Psoas muscle (tissue), 8 donors: ENCODE results near the gene UTS2B. TPM values are rescaled to one million over a fixed set of nuclear protein-coding genes. Genes with fewer than 3 reads are reported as not detected.

ENCODE experiments used
- ATAC-seq, 4 donors: fragments of 200-7000 bp; cut with Tn5 transposase; one replicate each; pipeline ENCODE4 v1.9.1; 2020; ENCODE audit warnings: moderate library complexity in 3 of 4, mild to moderate bottlenecking in 2 of 4
- DNase-seq, 2 donors: peaks; one replicate each; pipeline ENCODE4 v3.0.0-alpha.2; 2020
- H3K27ac ChIP-seq: fragments of 200-600 bp; one replicate; pipeline ENCODE4 v1.8.0; 2022
- H3K27me3 ChIP-seq, 3 donors: fragments of 200-600 bp in 1 of 3; one replicate each; pipeline versions ENCODE4 v1.6.1 to v1.8.0; 2013 to 2022; ENCODE audit warnings: low read length in 2 of 3, mild to moderate bottlenecking in 2 of 3, moderate library complexity in 1 of 3; ENCODE audit not compliant: insufficient read depth in 3 of 3
- H3K36me3 ChIP-seq, 2 donors: fragments of 200-600 bp in 1 of 2; one replicate each; pipeline versions ENCODE4 v1.6.1 to v1.8.0; 2013 to 2022; ENCODE audit warnings: low read depth in 1 of 2, mild to moderate bottlenecking in 1 of 2, moderate library complexity in 1 of 2; ENCODE audit not compliant: insufficient read depth in 1 of 2
- H3K4me1 ChIP-seq: fragments of 200-600 bp; one replicate; pipeline ENCODE4 v1.8.0; 2022
- H3K4me3 ChIP-seq: fragments of 200-600 bp; one replicate; pipeline ENCODE4 v1.8.0; 2022; ENCODE audit warnings: mild to moderate bottlenecking
- H3K9me3 ChIP-seq: fragments of 200-600 bp; one replicate; pipeline ENCODE4 v1.8.0; 2022
- WGBS, 3 donors: extraction: QIAGEN DNeasy Blood & Tissue Kit; methylation state at CpG; one replicate each; pipeline versions ENCODE4 v1.1.6 to v1.1.7; 2013; 5-methylcytosine and 5-hydroxymethylcytosine counted together
- intact Hi-C, 2 donors: fragments of 100-400 bp; cut with DNase I; formaldehyde crosslinking; loops; one replicate each; pipeline versions ENCODE4 v1.11.0 to v1.14.2; 2022
- polyA plus RNA-seq, 3 donors: library from polyadenylated mRNA; stranded (reverse); fragments of 200-250 nt; gene quantifications; one replicate each; pipeline ENCODE4 v1.2.3, GENCODE V29; 2013
- total RNA-seq, 4 donors: library from RNA; stranded (reverse); fragmentation: NEBNext Ultra II Directional in 2 of 4; extraction: Animal tissue kit (Norgen Biotek cat#: 25700) in 2 of 4; gene quantifications; one replicate each; pipeline versions ENCODE4 v1.2.1 to v1.2.4, GENCODE V29; 2021 to 2023
- TF ChIP-seq, protein P1 (sequence below): fragments of 200-600 bp; IDR thresholded peaks from one replicate; pipeline ENCODE4 v1.8.0; 2022; ENCODE audit warnings: antibody characterized with exemption
- donor health status: healthy with polysubstance abuse.
- donor health status: DM: no; HTN: no; CAD: no; lungs with moderate emphysema.
- donor health status: Bipolar disorder and iron deficiency.
- donor health status: healthy.
- donor health status: DM: yes; HTN: yes; CAD: no.
- donor health status: DM: no; HTN: no; CAD: no.
- donor health status: DM: no; HTN: no; CAD: no.
- donor health status: DM: yes; HTN: yes; CAD: no.

Gene UTS2B
- total and polyA plus RNA-seq, 7 donors = 0.03 to 0.22 (median 0.05) TPM; not detected in 3

DNA sequence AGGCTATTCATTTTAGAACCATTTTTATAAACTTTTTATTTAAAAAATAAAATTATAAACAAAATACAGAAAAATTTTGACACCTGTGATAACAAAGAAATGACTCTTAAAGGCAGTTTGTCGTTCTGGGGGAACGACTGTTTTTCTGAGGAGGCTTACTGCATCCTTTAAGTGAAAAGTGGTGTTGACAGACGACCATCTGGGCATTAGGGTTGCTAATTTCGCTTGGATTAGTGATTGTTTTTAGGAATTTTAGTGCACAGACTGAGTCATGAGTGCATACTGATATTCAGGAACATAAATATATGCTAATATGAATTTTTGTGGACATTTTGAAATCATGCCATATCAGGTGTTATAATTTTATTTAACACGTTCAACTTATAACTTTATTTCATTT is 102.8 kb downstream of the UTS2B start:
- Histone ChIP-seq H3K36me3 (no peaks in the 10 kb centered on the region), H3K4me3 (no peak overlapping the region), H3K27ac (no peak overlapping the region), H3K9me3 (no peaks in the 10 kb centered on the region), H3K4me1 (no peaks in the 10 kb centered on the region), H3K27me3 (no peaks in the 10 kb centered on the region)
- WGBS, 3 donors = 51 to 61% (median 60%) methylated on average over 5 of the region's 5 CpGs
- TF ChIP-seq, protein P1, sequence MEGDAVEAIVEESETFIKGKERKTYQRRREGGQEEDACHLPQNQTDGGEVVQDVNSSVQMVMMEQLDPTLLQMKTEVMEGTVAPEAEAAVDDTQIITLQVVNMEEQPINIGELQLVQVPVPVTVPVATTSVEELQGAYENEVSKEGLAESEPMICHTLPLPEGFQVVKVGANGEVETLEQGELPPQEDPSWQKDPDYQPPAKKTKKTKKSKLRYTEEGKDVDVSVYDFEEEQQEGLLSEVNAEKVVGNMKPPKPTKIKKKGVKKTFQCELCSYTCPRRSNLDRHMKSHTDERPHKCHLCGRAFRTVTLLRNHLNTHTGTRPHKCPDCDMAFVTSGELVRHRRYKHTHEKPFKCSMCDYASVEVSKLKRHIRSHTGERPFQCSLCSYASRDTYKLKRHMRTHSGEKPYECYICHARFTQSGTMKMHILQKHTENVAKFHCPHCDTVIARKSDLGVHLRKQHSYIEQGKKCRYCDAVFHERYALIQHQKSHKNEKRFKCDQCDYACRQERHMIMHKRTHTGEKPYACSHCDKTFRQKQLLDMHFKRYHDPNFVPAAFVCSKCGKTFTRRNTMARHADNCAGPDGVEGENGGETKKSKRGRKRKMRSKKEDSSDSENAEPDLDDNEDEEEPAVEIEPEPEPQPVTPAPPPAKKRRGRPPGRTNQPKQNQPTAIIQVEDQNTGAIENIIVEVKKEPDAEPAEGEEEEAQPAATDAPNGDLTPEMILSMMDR = no peak
- intact Hi-C loops = no loop called here
- DNase-seq = no peak
- ATAC-seq = no peak

DNA sequence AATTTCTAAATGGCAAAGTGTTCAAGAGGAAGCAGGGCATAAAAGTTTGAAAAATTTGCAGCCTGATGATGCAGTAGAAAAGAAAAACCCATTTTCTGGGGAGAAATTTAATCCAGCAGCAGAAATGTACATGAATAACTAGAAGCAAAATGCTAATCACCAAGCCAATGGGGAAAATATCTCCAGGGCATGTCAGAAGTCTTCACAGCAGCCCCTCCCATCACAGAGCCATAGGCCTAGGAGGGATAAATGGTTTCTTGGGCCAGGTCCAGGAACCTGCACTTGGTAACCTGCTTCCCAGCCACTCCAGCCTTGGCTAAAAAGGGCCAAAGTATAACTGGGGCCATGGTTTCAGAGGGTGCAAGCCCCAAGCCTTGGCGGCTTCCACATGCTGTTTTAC is 108.7 kb downstream of the UTS2B start:
- H3K36me3 ChIP-seq = no peaks in the 10 kb centered on the region
- TF ChIP-seq, protein P1 = no peak
- H3K9me3 ChIP-seq = no peaks in the 10 kb centered on the region
- H3K27ac ChIP-seq = no peak overlapping the region
- DNase-seq (no peak), ATAC-seq (no peak)
- H3K27me3 ChIP-seq = no peaks in the 10 kb centered on the region
- no peak overlapping the region for H3K4me3 ChIP-seq
- H3K4me1 ChIP-seq = no peaks in the 10 kb centered on the region
- WGBS, 3 donors = 97 to 100% (median 98%) methylated on average over 1 of the region's 1 CpG
- intact Hi-C loops = no loop called here

DNA sequence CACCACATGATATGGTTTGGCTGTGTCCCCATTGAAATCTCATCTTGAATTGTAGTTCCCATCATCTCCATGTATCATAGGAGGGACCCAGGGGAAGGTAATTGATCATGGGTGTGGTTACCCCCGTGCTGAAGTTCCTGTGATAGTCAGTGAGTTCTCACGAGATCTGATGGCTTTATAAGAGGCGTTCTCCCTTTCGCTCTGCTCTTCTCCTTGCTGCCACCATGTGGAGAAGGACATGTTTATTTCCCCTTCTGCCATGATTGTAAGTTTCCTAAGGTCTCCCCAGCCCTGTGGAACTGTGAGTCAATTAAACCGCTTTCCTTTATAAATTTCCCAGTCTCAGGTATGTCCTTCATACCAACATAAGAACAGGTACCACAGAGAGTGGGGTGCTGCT is 109.4 kb downstream of the UTS2B start:
- intact Hi-C loops = no loop called here
- no peaks in the 10 kb centered on the region for H3K4me1 ChIP-seq
- H3K27ac ChIP-seq = no peak overlapping the region
- no peak overlapping the region for H3K4me3 ChIP-seq
- no peaks in the 10 kb centered on the region for H3K36me3 ChIP-seq
- ATAC-seq (no peak), DNase-seq (no peak)
- H3K9me3 ChIP-seq = no peaks in the 10 kb centered on the region
- 77 to 83% (median 79%) methylated on average over 5 of the region's 5 CpGs for WGBS, 3 donors
- TF ChIP-seq, protein P1 = no peak
- no peaks in the 10 kb centered on the region for H3K27me3 ChIP-seq

DNA sequence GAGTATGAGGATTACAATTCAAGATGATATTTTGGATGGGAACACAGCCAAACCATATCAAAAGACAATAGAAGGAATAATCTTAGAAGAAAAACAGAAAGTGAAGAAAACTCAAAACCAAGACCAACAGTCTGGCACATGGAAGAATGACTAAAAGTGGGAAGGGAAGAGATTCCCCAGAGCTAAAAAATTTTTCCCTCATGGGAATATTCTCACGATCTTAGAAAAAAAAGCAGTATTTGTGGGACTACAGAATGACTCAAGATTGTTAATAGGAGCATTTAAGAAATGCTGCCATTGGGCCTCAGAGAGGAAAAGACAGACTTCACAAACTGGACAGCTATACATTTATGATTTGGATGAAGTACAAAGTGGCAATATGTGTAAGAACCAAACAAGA is 113.0 kb downstream of the UTS2B start:
- no peak for ATAC-seq
- Histone ChIP-seq H3K36me3 (no peaks in the 10 kb centered on the region), H3K4me3 (no peak overlapping the region), H3K27ac (no peak overlapping the region), H3K4me1 (no peaks in the 10 kb centered on the region), H3K27me3 (no peaks in the 10 kb centered on the region), H3K9me3 (no peaks in the 10 kb centered on the region)
- no peak for DNase-seq
- 37 to 57% (median 54%) methylated on average over 1 of the region's 1 CpG for WGBS, 3 donors
- TF ChIP-seq, protein P1 = no peak
- intact Hi-C loops = no loop called here

Other genes with a start within 250 kb of the UTS2B start
- gene OSTN, start 131.3 kb downstream of the UTS2B start, total RNA-seq = under 1 TPM in 3 of 4 donors, not detected in 1; 0.08 to 0.34 (median 0.24) TPM
- gene OSTN, start 131.3 kb downstream of the UTS2B start, polyA plus RNA-seq = under 1 TPM in 1 of 3 donors, not detected in 2; 0.05 TPM
- 10 to 100 TPM; 27.6 to 41.5 (median 33.3) TPM for gene CCDC50, start 1.1 kb downstream of the UTS2B start, total RNA-seq
- gene CCDC50, start 1.1 kb downstream of the UTS2B start, polyA plus RNA-seq = 10 to 100 TPM; 15.4 to 24.0 (median 17.7) TPM
- gene PYDC2, start 130.6 kb upstream of the UTS2B start, total RNA-seq = not detected
- not detected for gene PYDC2, start 130.6 kb upstream of the UTS2B start, polyA plus RNA-seq